ENCODE results near the gene SMOC1. TPM values are rescaled to one million over a fixed set of nuclear protein-coding genes. Genes with fewer than 3 reads are reported as not detected.

Gene SMOC1
- total RNA-seq, 4 donors from 2014 or later = 0.72 to 3.1 (median 1.6) TPM

DNA sequence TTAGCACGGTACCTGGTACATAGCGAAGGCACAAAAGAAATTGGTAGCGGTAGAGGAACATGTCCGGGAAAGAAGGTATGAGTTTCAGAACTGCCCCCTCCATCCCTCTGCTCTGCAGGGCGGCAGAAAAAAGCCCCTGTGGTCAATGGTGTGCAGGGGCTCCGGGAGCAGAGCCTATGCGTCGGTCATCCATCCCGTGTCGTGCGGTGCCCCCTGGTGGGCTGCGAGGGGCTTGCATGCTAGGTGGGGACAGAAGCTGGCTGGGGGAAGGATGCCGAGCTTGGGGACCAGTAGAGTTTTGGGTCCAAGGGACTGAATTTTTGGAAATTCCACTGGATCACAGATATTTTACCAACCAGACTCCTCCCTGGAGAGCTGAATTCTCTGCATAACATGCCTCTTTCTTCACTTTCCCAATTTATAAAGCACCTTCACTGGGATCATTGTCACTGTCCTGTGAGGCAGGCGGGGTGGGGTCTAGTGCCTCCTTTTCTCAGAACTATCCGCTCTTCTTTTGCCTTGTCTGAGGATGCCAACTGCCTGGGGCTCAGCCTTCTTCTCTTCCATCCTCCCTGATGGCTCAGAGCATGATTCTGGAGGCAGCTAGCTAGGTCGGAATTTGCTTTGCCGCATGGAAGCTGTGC is 148.7 kb downstream of the SMOC1 start:
- H3K27ac ChIP-seq = no peak overlapping the region
- H3K9me3 ChIP-seq = no peaks in the 10 kb centered on the region
- H3K4me1 ChIP-seq = no peaks in the 10 kb centered on the region
- 37% methylated on average over 17 of the region's 17 CpGs for WGBS
- H3K36me3 ChIP-seq = no peaks in the 10 kb centered on the region
- peaks cover 15% of the 10 kb centered on the region for H3K27me3 ChIP-seq
- no peak overlapping the region for H3K4me3 ChIP-seq
- no peak for DNase-seq (ENCODE audit: low spot score in 2 of 2)
- TF ChIP-seq, protein P1, sequence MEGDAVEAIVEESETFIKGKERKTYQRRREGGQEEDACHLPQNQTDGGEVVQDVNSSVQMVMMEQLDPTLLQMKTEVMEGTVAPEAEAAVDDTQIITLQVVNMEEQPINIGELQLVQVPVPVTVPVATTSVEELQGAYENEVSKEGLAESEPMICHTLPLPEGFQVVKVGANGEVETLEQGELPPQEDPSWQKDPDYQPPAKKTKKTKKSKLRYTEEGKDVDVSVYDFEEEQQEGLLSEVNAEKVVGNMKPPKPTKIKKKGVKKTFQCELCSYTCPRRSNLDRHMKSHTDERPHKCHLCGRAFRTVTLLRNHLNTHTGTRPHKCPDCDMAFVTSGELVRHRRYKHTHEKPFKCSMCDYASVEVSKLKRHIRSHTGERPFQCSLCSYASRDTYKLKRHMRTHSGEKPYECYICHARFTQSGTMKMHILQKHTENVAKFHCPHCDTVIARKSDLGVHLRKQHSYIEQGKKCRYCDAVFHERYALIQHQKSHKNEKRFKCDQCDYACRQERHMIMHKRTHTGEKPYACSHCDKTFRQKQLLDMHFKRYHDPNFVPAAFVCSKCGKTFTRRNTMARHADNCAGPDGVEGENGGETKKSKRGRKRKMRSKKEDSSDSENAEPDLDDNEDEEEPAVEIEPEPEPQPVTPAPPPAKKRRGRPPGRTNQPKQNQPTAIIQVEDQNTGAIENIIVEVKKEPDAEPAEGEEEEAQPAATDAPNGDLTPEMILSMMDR (IDR thresholded peaks at IDR 0.05) = peak; percentile 60 to 79
- TF ChIP-seq EP300 (IDR thresholded peaks at IDR 0.05) = no peak

DNA sequence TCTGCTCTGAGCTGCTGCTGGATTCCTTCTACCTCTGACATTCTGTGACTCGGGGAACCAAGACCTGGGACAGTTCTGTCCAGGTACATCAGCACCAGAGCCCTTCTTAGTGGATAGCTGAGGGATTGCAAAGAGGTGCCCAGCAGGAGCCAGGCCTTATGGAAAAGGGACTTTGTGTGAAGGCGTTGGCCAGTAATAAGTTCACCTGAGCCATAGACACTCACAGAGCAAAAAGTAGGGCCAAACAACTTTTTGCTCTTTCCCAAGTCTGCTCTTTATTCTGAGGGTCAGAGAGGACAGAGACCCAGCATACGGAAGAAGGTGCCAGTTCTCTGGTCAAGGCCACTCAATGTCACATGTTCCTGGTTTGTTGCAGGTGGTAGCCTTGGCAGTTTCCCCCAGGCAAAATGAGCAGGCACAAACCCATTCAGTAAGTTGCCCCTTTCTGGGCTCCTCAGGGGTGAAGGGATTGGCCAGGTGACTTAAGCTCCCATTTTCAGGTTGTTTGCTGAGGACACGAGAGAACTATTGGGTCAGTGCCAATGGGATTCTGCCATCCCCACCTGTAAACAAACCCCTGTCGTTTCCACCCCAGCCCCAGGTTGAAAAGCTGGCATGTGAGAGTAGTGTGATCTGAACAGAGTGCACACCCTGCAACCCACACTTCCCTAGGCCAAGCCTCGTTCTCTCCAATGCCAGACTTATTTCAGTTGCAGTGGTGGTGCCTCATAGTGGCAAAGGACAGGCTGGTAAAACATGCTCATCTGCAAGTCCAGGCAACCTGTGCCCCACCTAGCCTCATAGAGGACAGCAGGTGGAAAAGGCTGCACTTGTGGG is 150.3 kb downstream of the SMOC1 start:
- no peak overlapping the region for H3K4me3 ChIP-seq
- no peaks in the 10 kb centered on the region for H3K9me3 ChIP-seq
- WGBS = 61% methylated on average over 6 of the region's 6 CpGs
- H3K27ac ChIP-seq = no peak overlapping the region
- DNase-seq (ENCODE audit: low spot score in 2 of 2) = no peak
- TF ChIP-seq, protein P1 (IDR thresholded peaks at IDR 0.05) = no peak
- no peak for TF ChIP-seq EP300 (IDR thresholded peaks at IDR 0.05)
- H3K27me3 ChIP-seq = peaks cover 15% of the 10 kb centered on the region
- H3K4me1 ChIP-seq = no peaks in the 10 kb centered on the region
- no peaks in the 10 kb centered on the region for H3K36me3 ChIP-seq

DNA sequence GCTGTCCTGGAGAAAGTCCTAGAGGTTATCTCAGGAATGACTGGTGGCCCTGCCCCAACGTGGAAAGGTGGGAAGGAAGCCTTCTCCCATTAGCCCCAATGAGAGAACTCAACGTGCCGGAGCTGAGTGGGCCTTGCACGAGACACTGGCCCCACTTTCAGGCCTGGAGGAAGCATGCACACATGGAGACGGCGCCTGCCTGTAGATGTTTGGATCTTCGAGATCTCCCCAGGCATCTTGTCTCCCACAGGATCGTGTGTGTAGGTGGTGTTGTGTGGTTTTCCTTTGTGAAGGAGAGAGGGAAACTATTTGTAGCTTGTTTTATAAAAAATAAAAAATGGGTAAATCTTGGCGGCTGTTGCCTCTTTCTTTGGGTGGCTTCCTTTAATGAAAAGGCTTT is 152.8 kb downstream of the SMOC1 start:
- no peak for DNase-seq (ENCODE audit: low spot score in 2 of 2)
- TF ChIP-seq POLR2AphosphoS5 (IDR thresholded peaks at IDR 0.05) (no peak), EP300 (IDR thresholded peaks at IDR 0.05) (no peak)
- TF ChIP-seq, protein P1 (IDR thresholded peaks at IDR 0.05) = no peak
- Histone ChIP-seq H3K4me1 (no peaks in the 10 kb centered on the region), H3K9me3 (no peaks in the 10 kb centered on the region), H3K27me3 (peaks cover 15% of the 10 kb centered on the region), H3K36me3 (no peaks in the 10 kb centered on the region), H3K4me3 (no peak overlapping the region), H3K27ac (no peak overlapping the region)
- 86% methylated on average over 9 of the region's 9 CpGs for WGBS

DNA sequence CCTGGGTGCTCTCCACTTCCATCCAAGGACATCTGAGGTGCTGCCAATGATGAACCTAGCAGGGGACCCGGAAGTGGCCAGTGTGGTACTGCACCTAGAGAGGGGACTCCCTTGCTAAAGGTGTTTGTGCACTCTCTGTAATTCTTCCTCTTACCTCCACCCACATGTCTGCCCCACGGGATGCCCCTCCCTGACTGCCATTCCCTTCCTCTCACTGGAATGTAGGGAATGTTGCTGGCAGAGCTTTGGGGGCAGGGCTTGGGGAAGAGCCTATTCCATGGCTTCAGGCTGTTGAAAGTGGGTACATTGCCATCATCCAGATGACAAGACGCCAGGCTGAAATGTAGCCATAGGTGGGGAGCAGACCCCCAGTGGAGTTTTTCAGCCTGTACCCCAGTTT is 153.2 kb downstream of the SMOC1 start:
- DNase-seq (ENCODE audit: low spot score in 2 of 2) = no peak
- H3K27me3 ChIP-seq = peaks cover 15% of the 10 kb centered on the region
- H3K27ac ChIP-seq = no peak overlapping the region
- no peaks in the 10 kb centered on the region for H3K36me3 ChIP-seq
- no peak overlapping the region for H3K4me3 ChIP-seq
- no peaks in the 10 kb centered on the region for H3K4me1 ChIP-seq
- no peaks in the 10 kb centered on the region for H3K9me3 ChIP-seq
- WGBS = 40% methylated on average over 3 of the region's 3 CpGs
- TF ChIP-seq, protein P1 (IDR thresholded peaks at IDR 0.05) = no peak
- TF ChIP-seq EP300 (IDR thresholded peaks at IDR 0.05) = no peak
- no peak for TF ChIP-seq POLR2A (IDR thresholded peaks at IDR 0.05)
- no peak for TF ChIP-seq POLR2AphosphoS5 (IDR thresholded peaks at IDR 0.05)

DNA sequence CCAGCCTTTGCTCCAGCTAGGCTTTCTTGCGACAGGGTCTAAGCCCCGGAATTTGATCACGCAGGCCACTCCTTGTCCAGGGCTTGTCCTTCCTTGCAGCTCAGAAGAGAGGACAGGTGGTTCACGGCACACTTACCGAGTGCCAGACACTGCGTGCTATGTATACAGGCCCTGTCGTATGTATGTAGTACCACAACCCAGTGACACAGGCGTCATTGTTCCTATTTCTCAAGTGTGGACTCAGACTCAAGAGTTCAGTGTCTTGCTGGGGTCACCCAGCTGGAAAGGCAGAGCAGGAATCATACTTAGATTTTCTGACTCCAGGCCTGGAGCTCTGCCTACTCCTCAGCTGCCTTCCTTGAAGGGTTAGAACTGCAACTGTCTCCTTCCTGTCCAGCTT is 153.9 kb downstream of the SMOC1 start:
- Histone ChIP-seq H3K9me3 (no peaks in the 10 kb centered on the region), H3K27me3 (peaks cover 10% of the 10 kb centered on the region), H3K4me1 (no peaks in the 10 kb centered on the region), H3K4me3 (no peak overlapping the region), H3K27ac (no peak overlapping the region), H3K36me3 (no peaks in the 10 kb centered on the region)
- WGBS = 90% methylated on average over 4 of the region's 8 CpGs
- TF ChIP-seq POLR2A (IDR thresholded peaks at IDR 0.05) = no peak
- no peak for TF ChIP-seq EP300 (IDR thresholded peaks at IDR 0.05)
- TF ChIP-seq POLR2AphosphoS5 (IDR thresholded peaks at IDR 0.05) = no peak
- TF ChIP-seq, protein P1 (IDR thresholded peaks at IDR 0.05) = no peak
- no peak for DNase-seq (ENCODE audit: low spot score in 2 of 2)

Measured in suprapubic skin (tissue), 4 donors.